ENCODE data around the gene GPR160.

Gene GPR160

DNA sequence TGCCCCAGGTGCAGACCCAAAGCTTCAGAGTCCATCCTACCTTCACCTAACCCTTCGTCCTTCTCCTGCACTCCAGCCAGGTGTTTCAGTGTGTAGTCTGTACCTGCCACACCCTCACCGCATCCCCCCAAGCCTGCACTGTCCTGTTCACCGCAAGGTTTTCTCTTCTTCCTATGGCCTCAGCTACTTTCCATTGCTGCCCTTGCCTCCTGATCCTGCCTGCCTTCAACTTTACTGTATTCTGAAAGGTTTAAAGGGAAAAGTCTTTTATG lies 9.3 kb downstream of the GPR160 start:
- Histone ChIP-seq H4K20me1 (no peaks in the 10 kb centered on the region), H3K4me1 (peaks cover 43% of the 10 kb centered on the region), H3K4me2 (no peak overlapping the region), H3K27ac (no peak overlapping the region), H3K9me3 (no peaks in the 10 kb centered on the region), H3K4me3 (no peak overlapping the region), H3K27me3 (no peaks in the 10 kb centered on the region), H3K36me3 (no peaks in the 10 kb centered on the region), H3K9ac (no peak overlapping the region)
- TF ChIP-seq Cebpa-rat (IDR thresholded peaks at IDR 0.05), result no peak

DNA sequence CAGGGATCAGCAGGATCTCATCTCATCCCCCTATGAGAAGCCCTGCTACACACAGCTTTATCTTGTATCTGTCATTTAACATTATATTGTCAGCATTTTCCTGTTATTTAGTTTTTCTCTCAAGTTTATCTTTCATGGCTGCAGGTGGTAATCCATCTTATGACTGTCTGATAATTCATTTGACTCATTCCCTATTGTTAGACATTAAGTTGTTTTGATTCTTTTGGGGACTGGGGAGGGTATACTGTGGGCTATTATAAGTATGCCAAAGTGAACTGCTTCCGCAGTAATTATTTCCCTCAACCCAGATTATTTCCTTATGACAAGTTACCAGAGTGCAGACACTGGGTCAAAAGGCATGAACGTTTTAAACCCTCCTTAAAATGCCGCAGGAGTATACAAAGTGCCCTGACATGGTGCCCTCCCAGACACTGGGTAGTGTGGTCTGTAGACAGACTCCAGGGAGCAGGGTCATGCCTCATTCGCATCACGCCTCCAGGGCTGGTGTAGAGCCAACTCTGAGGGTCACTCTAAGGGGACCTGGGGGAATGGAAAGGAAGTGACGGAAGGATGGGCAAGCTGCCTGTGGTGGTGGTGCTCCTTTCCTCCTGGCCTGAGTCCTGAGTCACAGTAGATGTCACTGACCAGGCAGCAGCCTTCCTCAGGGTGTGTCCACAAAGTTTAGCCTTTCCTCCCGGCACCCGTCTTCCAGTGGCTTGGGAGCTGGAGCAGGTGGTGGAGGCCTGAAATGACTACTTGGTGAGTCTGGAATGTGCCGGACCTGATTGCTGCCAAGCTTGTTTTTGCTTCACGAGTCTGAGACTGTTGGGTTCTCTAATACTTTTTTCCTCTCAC lies 11.6 kb downstream of the GPR160 start:
- no peaks in the 10 kb centered on the region for H4K20me1 ChIP-seq
- TF ChIP-seq Cebpa-rat (IDR thresholded peaks at IDR 0.05), result no peak
- H3K36me3 ChIP-seq, result no peaks in the 10 kb centered on the region
- H3K9ac ChIP-seq, result no peak overlapping the region
- no peak overlapping the region; the same call in 1 of the 2 replicates for H3K4me2 ChIP-seq
- H3K4me3 ChIP-seq, result no peak overlapping the region
- H3K27ac ChIP-seq, result no peak overlapping the region
- H3K27me3 ChIP-seq, result no peaks in the 10 kb centered on the region
- peaks cover 29% of the 10 kb centered on the region for H3K4me1 ChIP-seq
- no peaks in the 10 kb centered on the region for H3K9me3 ChIP-seq

DNA sequence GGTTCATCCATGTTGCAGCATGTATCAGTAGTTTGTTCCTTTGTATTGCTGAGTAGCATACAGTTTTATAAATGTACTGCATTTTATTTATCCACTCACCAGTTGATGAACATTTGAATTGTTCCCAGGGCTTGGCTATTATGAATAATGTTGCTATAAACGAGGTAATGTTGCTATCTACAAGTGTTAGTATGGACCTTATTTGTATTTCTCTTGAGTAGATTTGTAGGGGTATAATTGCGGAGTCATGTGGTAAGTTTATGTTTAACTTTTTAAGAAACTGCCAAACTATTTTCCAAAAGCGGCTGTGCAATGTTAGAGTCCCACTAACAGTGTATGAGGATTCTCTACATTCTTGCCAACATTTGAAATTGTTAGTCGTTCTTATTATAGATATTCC lies 13.0 kb downstream of the GPR160 start:
- H3K36me3 ChIP-seq, result no peaks in the 10 kb centered on the region
- H3K9me3 ChIP-seq, result no peaks in the 10 kb centered on the region
- H3K9ac ChIP-seq, result no peak overlapping the region
- H3K4me1 ChIP-seq, result peaks cover 16% of the 10 kb centered on the region
- H3K4me3 ChIP-seq, result no peak overlapping the region
- no peak for TF ChIP-seq Cebpa-rat (IDR thresholded peaks at IDR 0.05)
- no peaks in the 10 kb centered on the region for H3K27me3 ChIP-seq
- no peak overlapping the region for H3K27ac ChIP-seq
- no peak overlapping the region for H3K4me2 ChIP-seq
- no peaks in the 10 kb centered on the region for H4K20me1 ChIP-seq

DNA sequence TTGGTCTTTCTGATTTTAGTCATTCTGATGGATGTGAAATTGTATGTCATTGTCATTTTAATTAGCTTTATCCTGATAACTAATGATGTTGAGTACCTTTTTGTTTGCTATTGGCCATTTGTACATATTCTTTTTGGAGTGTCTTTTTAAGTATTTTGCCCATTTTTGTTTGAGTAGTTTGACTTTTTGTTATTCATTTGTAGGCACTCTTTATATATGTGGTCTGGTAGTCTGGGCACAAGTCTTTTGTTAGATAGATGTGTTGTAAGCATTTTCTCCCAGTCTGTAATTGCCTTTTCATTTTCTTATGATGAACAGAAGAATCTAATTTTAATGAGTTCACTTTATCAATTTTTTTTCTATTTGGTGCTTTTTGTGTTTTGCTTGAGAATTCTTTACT lies 14.6 kb downstream of the GPR160 start:
- no peak overlapping the region for H3K27ac ChIP-seq
- peaks cover 19% of the 10 kb centered on the region for H3K4me1 ChIP-seq
- no peaks in the 10 kb centered on the region for H3K36me3 ChIP-seq
- H3K9ac ChIP-seq, result no peak overlapping the region
- H3K9me3 ChIP-seq, result no peaks in the 10 kb centered on the region
- no peak overlapping the region for H3K4me2 ChIP-seq
- no peaks in the 10 kb centered on the region for H3K27me3 ChIP-seq
- H4K20me1 ChIP-seq, result no peaks in the 10 kb centered on the region
- H3K4me3 ChIP-seq, result no peak overlapping the region
- TF ChIP-seq Cebpa-rat (IDR thresholded peaks at IDR 0.05), result no peak

- H3K9ac ChIP-seq, result no peak overlapping the region
- peaks cover 32% of the 10 kb centered on the region for H3K4me1 ChIP-seq
- H3K4me3 ChIP-seq, result no peak overlapping the region
- H3K27ac ChIP-seq, result no peak overlapping the region
- no peaks in the 10 kb centered on the region for H4K20me1 ChIP-seq
- no peaks in the 10 kb centered on the region for H3K27me3 ChIP-seq
- no peaks in the 10 kb centered on the region for H3K36me3 ChIP-seq
- no peaks in the 10 kb centered on the region for H3K9me3 ChIP-seq
- no peak overlapping the region for H3K4me2 ChIP-seq
- no peak for TF ChIP-seq Cebpa-rat (IDR thresholded peaks at IDR 0.05)
Observed at GRCh38 chr3:170054204-170054603, 16.4 kb downstream of the GPR160 start.

GRCh38 chr3:170055209-170055608 lies 17.4 kb downstream of the GPR160 start:
- Histone ChIP-seq H3K36me3 (no peaks in the 10 kb centered on the region), H3K4me3 (no peak overlapping the region), H3K9ac (no peak overlapping the region), H3K27me3 (no peaks in the 10 kb centered on the region), H3K9me3 (no peaks in the 10 kb centered on the region), H3K27ac (no peak overlapping the region), H3K4me1 (peaks cover 26% of the 10 kb centered on the region), H3K4me2 (no peak overlapping the region), H4K20me1 (no peaks in the 10 kb centered on the region)
- TF ChIP-seq Cebpa-rat (IDR thresholded peaks at IDR 0.05), result no peak

GRCh38 chr3:170056710-170057454 lies 19.1 kb downstream of the GPR160 start:
- no peak overlapping the region for H3K9ac ChIP-seq
- H3K4me2 ChIP-seq, result peak overlapping the region; percentile 71; the same call in 1 of the 2 replicates
- H3K4me3 ChIP-seq, result no peak overlapping the region
- no peaks in the 10 kb centered on the region for H4K20me1 ChIP-seq
- no peaks in the 10 kb centered on the region for H3K9me3 ChIP-seq
- no peaks in the 10 kb centered on the region for H3K36me3 ChIP-seq
- no peaks in the 10 kb centered on the region for H3K27me3 ChIP-seq
- H3K4me1 ChIP-seq, result peaks cover 26% of the 10 kb centered on the region
- H3K27ac ChIP-seq, result no peak overlapping the region
- TF ChIP-seq Cebpa-rat (IDR thresholded peaks at IDR 0.05), result no peak

- Histone ChIP-seq H3K9ac (no peak overlapping the region), H3K4me3 (no peak overlapping the region)
Observed at GRCh38 chr3:170057550-170057949, 19.8 kb downstream of the GPR160 start.

DNA sequence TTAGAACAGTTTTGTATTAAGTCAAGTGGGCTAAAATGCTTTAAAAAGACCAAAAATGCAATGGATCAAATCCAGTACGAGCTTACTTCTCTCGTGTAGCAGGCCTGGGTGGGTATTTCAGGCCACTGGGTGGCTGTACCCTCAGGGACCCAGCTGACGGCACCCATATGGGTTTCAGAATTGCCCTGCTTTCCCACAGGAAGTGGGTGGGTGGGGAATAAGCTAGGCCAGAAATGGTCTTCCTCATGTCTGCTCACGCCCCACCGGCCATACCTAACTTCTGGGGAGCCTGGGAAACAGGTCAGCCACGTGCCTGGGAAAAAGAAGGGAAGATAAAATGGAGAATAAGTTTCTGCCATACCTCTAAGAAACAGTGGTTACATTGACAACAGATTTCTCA lies 20.3 kb downstream of the GPR160 start:
- H3K27ac ChIP-seq, result 0 out of 2 replicates have a peak overlapping the region, but pooled peaks have one; percentile 1
- peaks cover 11% of the 10 kb centered on the region; the same call in 1 of the 2 replicates for H3K9me3 ChIP-seq
- H3K9ac ChIP-seq, result 0 out of 2 replicates have a peak overlapping the region, but pooled peaks have one; percentile 23
- TF ChIP-seq Cebpa-rat (IDR thresholded peaks at IDR 0.05), result no peak
- no peak overlapping the region for H3K4me3 ChIP-seq
- peaks cover 29% of the 10 kb centered on the region for H3K4me1 ChIP-seq
- peak overlapping the region; percentile 71 for H3K4me2 ChIP-seq
- H4K20me1 ChIP-seq, result no peaks in the 10 kb centered on the region
- no peaks in the 10 kb centered on the region for H3K36me3 ChIP-seq
- no peaks in the 10 kb centered on the region for H3K27me3 ChIP-seq

More at GRCh38 chr3:170057550-170057949, 19.8 kb downstream of the GPR160 start:
- Histone ChIP-seq H3K4me1 (peaks cover 26% of the 10 kb centered on the region), H3K27ac (0 out of 2 replicates have a peak overlapping the region, but pooled peaks have one; percentile 1), H3K9me3 (peaks cover 6% of the 10 kb centered on the region; the same call in 1 of the 2 replicates), H3K27me3 (no peaks in the 10 kb centered on the region), H3K36me3 (no peaks in the 10 kb centered on the region), H3K4me2 (peak overlapping the region; percentile 71), H4K20me1 (no peaks in the 10 kb centered on the region)
- TF ChIP-seq Cebpa-rat (IDR thresholded peaks at IDR 0.05), result no peak

DNA sequence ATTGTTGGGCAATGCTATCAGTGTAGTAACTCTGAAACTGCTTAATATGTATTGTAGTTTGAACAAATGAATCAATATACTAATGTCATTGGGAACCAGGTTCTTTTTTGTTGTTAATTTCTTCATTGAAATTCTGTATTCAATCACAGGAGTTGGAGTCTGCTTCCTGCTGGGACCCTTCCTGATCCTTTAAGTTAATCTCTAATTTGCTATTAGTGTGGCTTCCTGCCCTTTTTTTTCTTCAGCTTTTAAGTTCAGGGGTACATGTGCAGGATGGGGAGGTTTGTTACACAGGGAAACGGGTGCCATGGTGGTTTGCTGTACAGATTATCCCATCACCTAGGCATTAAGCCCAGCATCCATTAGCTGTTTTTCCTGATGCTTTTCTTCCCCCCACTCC lies 21.7 kb downstream of the GPR160 start:
- peaks cover 37% of the 10 kb centered on the region for H3K4me1 ChIP-seq

More for the DNA sequence above, 21.7 kb downstream of the GPR160 start:
- no peak overlapping the region for H3K4me2 ChIP-seq
- no peak for TF ChIP-seq Cebpa-rat (IDR thresholded peaks at IDR 0.05)
- H3K4me3 ChIP-seq, result no peak overlapping the region
- H3K27ac ChIP-seq, result no peak overlapping the region
- H3K9me3 ChIP-seq, result peaks cover 15% of the 10 kb centered on the region; the same call in 1 of the 2 replicates
- no peaks in the 10 kb centered on the region for H3K27me3 ChIP-seq
- H4K20me1 ChIP-seq, result no peaks in the 10 kb centered on the region
- H3K36me3 ChIP-seq, result no peaks in the 10 kb centered on the region
- no peak overlapping the region for H3K9ac ChIP-seq

Data from BLaER1 (cell line).